A673 (cell line): ENCODE measurements around the gene PAK1. TPM values are rescaled to one million over a fixed set of nuclear protein-coding genes. Genes with fewer than 3 reads are reported as not detected.

Experiments used
- BruUV-seq: library from RNA; stranded (reverse); fragments of 400-500 nt; replicated peaks from 2 replicates; lab custom pipeline; 2021; lab: Mats Ljungman, UMichigan
- CTCF ChIA-PET: fragments of 300-600 bp; sonication (Branson Sonifier 250); formaldehyde crosslinking; loops from one replicate; lab custom pipeline; 2022; ENCODE audit warnings: antibody characterized with exemption; lab: Charles Lee
- POLR2A ChIA-PET: fragments of 300-600 bp; sonication (Branson Sonifier 250); formaldehyde crosslinking; loops from one replicate; lab custom pipeline; 2022; ENCODE audit warnings: antibody characterized with exemption; ENCODE audit not compliant: low non-redundant PET; lab: Charles Lee
- DNase-seq: peaks from one replicate; pipeline ENCODE4 v3.0.0-alpha.2; 2015; ENCODE audit warnings: low spot score
- H3K27ac ChIP-seq: fragments of 200-600 bp; sonication (generic); 2 replicates; pipeline ENCODE4 v1.5.1; 2016; ENCODE audit warnings: mixed run types, low read depth, mild to moderate bottlenecking, mixed read lengths, antibody characterized with exemption, low read length; ENCODE audit not compliant: poor library complexity, severe bottlenecking
- H3K27me3 ChIP-seq: fragments of 200-600 bp; sonication (generic); replicated peaks from 2 replicates; pipeline ENCODE4 v1.6.1; 2017; ENCODE audit warnings: mixed run types, low read depth, mild to moderate bottlenecking, mixed read lengths, antibody characterized with exemption, low read length; ENCODE audit not compliant: insufficient read depth, poor library complexity
- H3K36me3 ChIP-seq: fragments of 200-600 bp; sonication (generic); 2 replicates; pipeline ENCODE4 v1.6.1; 2016; ENCODE audit warnings: mixed run types, mild to moderate bottlenecking, mixed read lengths, antibody characterized with exemption, low read length; ENCODE audit not compliant: insufficient read depth, poor library complexity, severe bottlenecking
- H3K4me1 ChIP-seq: fragments of 200-600 bp; sonication (generic); 2 replicates; pipeline ENCODE4 v1.6.1; 2017; ENCODE audit warnings: mixed run types, mild to moderate bottlenecking, mixed read lengths, antibody characterized with exemption, low read length; ENCODE audit not compliant: insufficient read depth, poor library complexity, severe bottlenecking
- H3K4me3 ChIP-seq: fragments of 200-600 bp; sonication (generic); 2 replicates; pipeline ENCODE4 v1.5.1; 2016; ENCODE audit warnings: low read depth, mixed run types, mild to moderate bottlenecking, mixed read lengths, low read length; ENCODE audit not compliant: poor library complexity, severe bottlenecking
- H3K9me3 ChIP-seq: fragments of 200-600 bp; sonication (generic); 2 replicates; pipeline ENCODE4 v1.6.1; 2016; ENCODE audit warnings: mixed run types, low read depth, mild to moderate bottlenecking, mixed read lengths, antibody characterized with exemption, low read length; ENCODE audit not compliant: poor library complexity, severe bottlenecking
- CTCF ChIP-seq: fragments of 300-800, 200-600 bp; sonication (generic); conservative IDR thresholded peaks from 2 replicates; pipeline ENCODE4 v1.5.1; 2017; ENCODE audit warnings: low read depth, mild to moderate bottlenecking, antibody characterized with exemption, low read length, moderate library complexity, mixed read lengths
- EZH2 ChIP-seq: fragments of 200-600 bp; sonication (generic); IDR thresholded peaks from 2 replicates; pipeline ENCODE4 v1.6.1; 2017; ENCODE audit warnings: borderline replicate concordance, low read depth, mild to moderate bottlenecking, mixed read lengths, antibody characterized with exemption, low read length; ENCODE audit not compliant: poor library complexity, severe bottlenecking
- intact Hi-C: fragments of 100-400 bp; cut with micrococcal nuclease; formaldehyde crosslinking; loops from one replicate; pipeline ENCODE4 v1.10.0; 2022; ENCODE audit not compliant: unreplicated experiment
- total RNA-seq: library from RNA; stranded (reverse); gene quantifications from 2 replicates; pipeline ENCODE4 v1.2.3, GENCODE V29; 2021

Gene PAK1
- total RNA-seq, 1 experiment from 2014 or later = 44.2 TPM

GRCh38 chr11:77381729-77382665, 91.9 kb downstream of the PAK1 start:
- Histone ChIP-seq H3K27ac (no peak overlapping the region), H3K9me3 (no peaks in the 10 kb centered on the region), H3K36me3 (no peaks in the 10 kb centered on the region), H3K4me1 (no peaks in the 10 kb centered on the region), H3K4me3 (no peak overlapping the region), H3K27me3 (no peaks in the 10 kb centered on the region)
- peak; percentile 8 for DNase-seq
- no TSS peak for BruUV-seq
- intact Hi-C loops = no loop called here
- POLR2A ChIA-PET = no interaction called here
- CTCF ChIA-PET = no interaction called here
- TF ChIP-seq EZH2 (no peak), CTCF (no peak)

GRCh38 chr11:77379934-77380333, 94.0 kb downstream of the PAK1 start:
- Histone ChIP-seq H3K9me3 (no peaks in the 10 kb centered on the region), H3K27ac (no peak overlapping the region), H3K4me1 (no peaks in the 10 kb centered on the region), H3K36me3 (no peaks in the 10 kb centered on the region), H3K4me3 (no peak overlapping the region), H3K27me3 (no peaks in the 10 kb centered on the region)
- TF ChIP-seq CTCF (no peak), EZH2 (no peak)
- DNase-seq = no peak
- BruUV-seq = no TSS peak
- intact Hi-C loops = no loop called here
- ChIA-PET CTCF (no interaction called here), POLR2A (no interaction called here)

- CTCF ChIA-PET = no interaction called here
- BruUV-seq = no TSS peak
- no peaks in the 10 kb centered on the region for H3K27me3 ChIP-seq
- no peaks in the 10 kb centered on the region for H3K4me1 ChIP-seq
- intact Hi-C loops = no loop called here
- no peaks in the 10 kb centered on the region for H3K36me3 ChIP-seq
- DNase-seq = no peak
- H3K9me3 ChIP-seq = no peaks in the 10 kb centered on the region
- TF ChIP-seq EZH2 = no peak
- no peak for TF ChIP-seq CTCF
- POLR2A ChIA-PET = no interaction called here
- H3K4me3 ChIP-seq = no peak overlapping the region
- H3K27ac ChIP-seq = no peak overlapping the region
Observed at GRCh38 chr11:77379253-77379652, 94.6 kb downstream of the PAK1 start.
